GM18873 (cell line): ENCODE results near the gene PLA2G4A.
A peak's percentile ranks its signal among the peaks of the same experiment; 100 is the strongest.

ENCODE experiments used
- ATAC-seq: cut with Tn5 transposase; IDR thresholded peaks from one replicate; pipeline ENCODE4 v1.9.1; 2021; ENCODE audit warnings: mild to moderate bottlenecking, moderate library complexity, moderate number of reproducible peaks; ENCODE audit not compliant: unreplicated experiment, low FRiP score

PLA2G4A gene

DNA sequence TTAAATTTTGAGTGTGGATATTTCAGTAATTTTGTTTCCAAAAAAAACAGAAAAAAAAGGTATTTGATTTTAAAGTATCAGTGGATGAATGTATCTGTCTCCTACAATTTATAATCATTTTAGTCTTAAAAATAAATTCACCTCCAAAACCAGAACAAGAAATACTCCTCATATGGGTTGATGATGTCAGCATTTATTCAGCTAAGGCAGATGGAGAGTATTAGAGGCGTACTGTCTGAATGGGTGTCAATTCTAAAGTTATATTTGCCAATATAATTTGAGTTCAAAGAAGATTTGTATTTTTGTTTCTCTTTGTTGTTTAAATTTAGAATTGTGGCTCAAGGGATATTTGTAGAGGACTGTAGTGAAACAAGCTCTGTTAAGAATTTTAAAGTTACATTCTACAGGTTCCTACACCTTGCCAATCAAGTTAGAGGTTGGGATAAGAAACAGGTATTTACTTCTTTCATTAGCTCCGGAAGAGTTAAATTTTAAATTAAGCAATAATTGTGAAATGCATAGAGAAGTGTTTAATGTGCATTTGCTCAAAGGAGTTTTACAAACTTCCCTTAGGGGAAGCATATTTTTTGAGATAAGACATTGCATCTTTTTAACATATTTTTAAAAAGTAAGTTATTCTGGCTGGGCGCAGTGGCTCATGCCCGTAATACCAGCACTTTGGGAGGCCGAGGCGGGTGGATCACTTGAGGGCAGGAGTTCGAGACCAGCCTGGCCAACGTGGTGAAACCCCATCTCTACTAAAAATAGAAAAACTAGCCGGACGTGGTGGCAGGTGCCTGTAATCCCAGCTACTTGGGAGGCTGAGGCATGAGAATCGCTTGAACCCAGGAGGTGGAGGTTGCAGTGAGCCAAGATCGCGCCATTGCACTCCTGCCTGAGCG lies 1.2 kb downstream of the PLA2G4A start:
- no peak for ATAC-seq

DNA sequence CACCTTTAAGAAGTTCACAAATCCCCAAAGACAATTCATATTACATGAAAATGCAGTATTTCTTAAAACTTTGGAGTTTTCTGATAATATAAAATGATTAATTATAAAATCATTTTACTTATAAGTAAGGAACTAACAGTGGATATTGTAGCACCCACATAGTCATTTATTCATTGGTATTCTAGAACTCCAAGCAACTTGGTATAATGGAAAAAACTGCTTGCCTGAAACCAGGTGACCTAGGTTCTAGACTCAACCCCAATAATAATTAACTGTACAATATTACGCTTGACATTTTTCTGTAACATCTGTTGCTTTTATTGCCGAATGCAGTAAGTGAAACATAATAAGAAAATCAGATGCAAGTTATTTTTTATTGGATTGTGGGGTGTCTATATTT lies 2.4 kb downstream of the PLA2G4A start:
- ATAC-seq, result no peak

DNA sequence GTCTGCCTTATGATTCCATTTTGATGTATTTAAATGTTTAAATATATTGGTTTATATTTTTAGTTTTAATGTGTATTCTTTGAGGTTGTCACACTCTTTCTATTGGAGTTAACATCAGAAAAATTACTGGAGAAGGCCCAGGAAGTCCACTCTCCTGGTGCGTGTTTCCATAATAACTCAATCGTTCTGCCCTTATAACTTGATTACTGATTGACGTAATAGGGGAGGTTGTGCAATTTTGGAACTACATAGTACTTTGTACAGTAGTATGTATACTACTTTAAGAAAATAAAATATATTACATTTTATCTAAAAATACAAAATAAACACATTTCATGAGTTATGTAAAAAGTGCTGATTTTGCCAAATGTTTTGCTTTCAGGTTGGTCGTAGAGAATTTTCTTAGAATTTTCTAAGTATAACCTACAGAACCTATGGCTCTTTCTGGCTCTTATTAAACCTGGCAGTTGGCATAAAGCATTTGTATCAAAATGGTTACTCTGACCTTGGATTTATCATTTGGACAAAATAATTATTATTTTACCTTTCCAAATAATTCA lies 5.7 kb downstream of the PLA2G4A start:
- ATAC-seq, result no peak

DNA sequence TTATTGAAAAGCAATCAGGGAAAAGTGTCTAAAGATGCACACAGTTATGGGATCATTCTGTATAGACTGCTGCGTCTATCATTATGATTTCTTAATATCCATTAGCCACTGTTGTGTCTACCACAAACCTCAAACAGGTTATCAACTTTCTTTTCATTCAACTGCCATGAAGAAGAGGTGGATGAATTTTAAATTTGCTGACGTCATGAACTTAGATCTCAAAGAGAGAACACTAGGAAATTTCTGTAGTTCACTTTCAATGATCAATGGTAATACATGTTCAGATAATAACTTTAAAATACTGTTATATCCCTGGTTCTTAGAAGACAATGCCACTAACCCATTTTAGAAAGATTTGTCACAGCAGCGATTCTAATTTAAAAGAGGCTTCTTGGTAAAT lies 6.7 kb downstream of the PLA2G4A start:
- no peak for ATAC-seq

DNA sequence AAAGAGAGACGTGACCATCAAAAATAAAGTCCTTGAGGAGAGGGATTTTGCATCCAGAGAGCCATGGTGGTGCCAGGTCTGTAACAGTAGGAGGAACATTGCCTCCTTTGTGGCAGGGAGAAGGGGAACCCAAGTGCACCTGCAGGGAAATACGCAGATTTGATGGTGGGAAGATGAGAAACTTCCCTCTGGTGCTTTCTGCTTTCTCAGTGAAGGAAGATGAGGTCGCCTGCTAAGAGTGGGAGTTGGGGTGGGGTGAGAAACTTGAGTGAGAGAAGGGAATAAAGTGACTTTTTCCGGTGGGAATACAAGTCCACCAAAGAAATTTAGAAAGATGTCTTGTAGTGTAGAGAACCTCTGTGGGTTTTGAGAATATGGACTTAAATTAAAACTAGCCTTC lies 9.1 kb downstream of the PLA2G4A start:
- no peak for ATAC-seq

DNA sequence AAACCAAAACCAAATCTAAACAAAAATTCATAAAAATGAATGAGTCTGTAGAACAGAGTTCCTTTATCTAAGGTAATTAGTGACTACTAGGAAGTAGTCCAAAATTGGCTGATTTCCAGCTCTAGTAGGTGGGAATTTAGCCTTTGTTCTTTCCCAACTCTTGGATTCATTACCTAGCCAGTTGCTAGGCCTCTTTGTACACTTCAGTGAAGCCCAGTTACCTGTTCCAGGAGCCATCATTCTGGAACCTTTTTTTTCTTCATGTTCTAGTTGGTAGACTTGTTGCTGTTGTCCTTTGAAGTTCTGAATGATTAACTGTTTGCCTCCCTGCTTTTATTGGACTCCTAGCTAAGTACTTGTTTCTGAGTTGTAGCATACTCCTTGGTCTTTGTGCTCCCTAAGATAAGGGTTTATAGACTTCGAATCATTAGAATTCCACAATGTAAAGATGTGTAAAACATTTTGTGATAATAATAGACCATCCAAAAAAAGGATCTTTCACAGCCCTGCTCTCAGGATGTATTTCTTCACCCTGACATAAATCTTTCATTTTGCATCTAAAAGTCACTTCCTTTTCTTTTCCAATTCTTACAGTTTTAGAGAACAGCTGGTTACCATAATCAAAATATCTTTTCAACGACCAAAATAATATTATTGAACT lies 9.8 kb downstream of the PLA2G4A start:
- no peak for ATAC-seq

DNA sequence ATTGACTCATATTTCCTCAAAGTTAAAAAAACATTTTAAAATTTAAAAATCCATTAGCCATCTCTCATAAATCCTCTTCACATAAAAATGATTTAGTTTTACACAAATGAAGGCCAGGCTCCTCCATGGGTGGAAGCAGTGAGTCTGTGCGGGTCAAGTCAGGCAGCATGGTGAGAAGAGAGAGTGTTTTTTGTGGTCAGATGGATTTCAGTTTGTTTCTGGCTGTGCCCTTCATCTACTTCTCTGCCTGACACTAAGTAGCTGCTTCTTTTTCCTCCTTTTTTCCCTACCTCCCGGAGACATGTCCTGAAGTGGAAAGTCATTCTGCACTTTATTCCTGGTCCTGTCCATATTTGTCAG lies 10.3 kb downstream of the PLA2G4A start:
- no peak for ATAC-seq

DNA sequence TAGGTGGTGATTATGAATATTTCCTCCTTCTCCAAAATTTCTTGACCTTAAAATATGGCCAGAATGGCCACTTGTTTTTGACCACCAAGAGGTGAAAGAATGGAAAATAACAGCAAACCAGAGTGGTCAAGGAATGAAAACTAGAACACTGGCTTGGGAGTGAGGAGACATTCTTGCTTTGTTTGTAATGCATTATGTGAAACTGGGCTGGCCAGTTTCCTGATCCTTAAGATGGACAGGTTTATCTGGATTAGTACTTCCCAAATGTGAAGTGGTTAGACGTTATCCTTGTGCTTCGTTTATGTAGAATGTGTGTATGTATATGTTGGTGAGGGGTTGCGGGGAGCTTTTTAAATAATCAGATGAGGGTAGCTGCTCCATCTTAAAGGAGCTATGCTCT lies 12.8 kb downstream of the PLA2G4A start:
- ATAC-seq, result no peak

DNA sequence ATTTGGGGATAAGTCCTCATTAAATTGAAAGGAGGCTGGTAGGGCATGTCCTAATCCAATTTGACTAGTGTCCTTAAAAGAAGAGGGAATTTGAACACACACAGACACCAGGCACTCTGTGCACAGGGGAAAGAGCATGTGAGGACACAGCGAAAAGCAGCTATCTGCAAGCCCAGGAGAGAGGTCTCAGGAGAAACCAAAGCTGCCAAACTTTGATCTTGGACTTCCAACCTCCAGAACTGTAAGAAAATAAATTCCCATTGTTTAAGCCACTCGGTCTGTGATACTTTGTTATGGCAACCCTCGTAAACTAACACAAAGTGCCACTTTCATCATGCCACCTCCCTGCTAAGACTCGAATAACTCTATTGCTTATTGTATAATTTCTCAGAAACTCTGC lies 13.8 kb downstream of the PLA2G4A start:
- no peak for ATAC-seq

DNA sequence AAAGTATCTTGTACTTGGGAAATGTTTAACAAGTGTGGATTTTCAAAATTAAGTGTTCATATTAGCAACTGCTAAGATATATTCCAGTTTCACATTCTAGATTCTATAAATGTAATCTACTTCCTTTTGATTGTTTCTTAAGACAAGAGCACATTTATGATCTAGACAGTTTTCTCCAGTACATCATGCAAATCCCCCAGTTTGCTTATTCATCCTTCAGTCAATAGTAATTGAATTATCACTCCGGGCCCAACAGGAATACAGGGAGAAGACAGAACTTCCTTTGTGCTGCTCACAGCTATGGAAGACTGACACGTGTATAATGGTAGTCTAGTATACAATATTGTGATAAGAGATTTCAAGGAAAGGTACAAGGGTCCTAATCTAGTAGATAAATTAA lies 14.5 kb downstream of the PLA2G4A start:
- no peak for ATAC-seq

DNA sequence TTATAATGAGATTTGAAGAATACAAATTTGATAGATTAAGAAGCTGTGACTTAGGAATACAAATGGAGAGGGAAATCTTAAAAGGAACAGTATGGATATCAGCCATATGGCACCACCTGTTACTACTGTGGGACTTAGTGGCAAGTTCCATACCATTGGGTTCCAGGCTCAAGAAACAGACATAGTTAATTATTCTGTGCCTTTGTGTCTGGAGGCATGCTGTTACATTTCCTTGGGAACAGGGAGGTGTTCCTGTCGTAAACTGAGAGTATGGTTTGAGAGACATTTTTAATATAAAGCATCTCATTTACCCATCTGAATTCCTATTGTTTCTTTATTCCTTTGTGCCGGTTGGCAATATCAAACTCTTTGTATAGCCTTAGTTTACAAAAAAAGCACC lies 15.2 kb downstream of the PLA2G4A start:
- no peak for ATAC-seq

DNA sequence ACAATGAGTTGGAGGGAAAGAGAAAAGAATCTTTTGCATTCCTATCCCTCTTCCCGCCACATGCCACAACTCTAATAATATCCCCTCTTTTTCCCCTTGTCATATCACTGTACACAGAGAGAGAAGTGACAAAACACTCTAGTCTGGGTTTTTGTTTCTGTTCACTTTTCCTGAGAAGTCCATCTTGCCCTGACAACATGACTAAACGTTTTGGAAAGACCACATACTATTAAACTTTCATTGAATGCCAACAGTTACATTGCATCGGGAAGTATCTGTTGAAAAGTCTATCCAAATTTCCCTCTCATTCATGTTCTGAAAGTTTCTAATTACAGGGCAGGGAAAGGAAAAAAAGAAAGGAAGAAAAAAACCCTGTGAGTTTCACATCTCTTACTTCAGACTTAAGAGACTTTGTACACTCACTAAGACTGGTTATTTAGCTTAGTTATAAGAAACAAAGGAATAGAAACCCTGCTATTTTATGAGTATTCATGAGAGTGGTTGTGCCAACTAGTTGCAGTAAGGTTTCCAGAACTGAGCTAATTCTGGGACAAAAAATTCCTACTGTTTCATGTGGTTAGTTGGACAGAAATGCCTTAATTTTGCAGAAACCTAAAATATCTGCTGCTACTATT lies 16.9 kb downstream of the PLA2G4A start:
- ATAC-seq, result no peak

DNA sequence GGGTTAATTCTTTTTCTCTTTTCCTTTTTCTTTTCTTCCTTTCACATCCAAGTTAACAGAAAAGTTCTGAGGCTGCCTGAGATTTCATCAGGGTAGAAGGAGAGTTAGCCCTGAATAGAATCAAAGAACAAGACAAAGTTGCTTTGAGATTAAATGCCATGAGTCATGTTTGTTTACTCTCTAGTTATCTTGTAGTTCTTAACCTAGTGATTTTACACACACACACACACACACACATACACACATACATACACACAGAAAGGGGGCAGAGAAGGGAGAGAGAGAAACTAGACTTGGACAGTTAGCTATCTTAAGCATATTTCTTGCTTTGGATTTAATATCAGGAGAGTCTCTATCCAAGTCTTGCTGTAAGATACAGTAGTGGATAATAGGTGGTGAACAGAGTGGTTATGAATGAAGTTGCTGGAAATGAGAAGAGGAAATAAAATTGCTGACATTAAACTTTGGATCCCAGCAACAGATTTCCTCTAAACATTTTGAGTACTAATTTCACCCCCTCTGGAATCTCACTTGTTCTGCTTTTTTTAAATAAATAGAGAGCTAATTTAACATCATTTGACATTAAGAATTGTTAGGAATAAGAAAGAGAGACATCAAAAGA lies 19.9 kb downstream of the PLA2G4A start:
- ATAC-seq, result no peak

DNA sequence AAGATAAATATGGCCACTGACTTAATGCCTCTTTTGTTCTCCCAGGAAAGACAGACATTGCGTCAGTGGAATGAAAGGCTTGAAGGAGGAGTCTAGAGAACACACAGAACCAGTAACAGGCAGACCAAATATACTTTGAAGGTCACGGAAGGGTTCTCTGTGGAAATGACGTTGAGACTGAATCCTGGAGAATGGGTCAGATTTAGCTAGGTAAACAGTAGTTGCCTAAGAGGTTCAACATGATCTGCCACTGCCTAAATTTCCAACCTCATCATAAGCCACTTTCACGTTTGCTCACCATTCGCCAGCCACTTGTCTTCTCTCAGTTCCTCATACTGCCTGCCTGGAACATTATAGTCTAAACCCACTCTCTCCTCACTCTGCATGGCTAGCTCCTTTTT lies 20.5 kb downstream of the PLA2G4A start:
- ATAC-seq, result peak; percentile 95

DNA sequence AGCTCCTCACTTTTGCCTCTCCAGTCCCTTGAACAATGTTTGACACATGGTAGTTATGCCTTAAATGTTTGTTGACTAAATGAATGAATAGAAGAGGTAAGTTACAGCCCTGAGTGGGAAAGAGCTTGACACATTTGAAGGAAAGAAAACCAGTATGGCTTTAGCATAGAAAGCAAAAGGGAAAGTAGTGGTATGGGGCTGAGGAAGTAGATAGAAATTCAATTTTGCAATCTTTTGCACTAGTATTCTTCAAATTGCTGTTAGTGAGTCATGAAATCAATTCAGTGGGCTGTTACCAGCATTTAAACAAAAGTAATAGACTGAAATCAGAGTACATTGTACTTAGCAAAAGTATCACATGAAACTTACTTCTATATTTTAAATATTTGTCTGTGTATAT lies 21.1 kb downstream of the PLA2G4A start:
- ATAC-seq, result peak; percentile 29

DNA sequence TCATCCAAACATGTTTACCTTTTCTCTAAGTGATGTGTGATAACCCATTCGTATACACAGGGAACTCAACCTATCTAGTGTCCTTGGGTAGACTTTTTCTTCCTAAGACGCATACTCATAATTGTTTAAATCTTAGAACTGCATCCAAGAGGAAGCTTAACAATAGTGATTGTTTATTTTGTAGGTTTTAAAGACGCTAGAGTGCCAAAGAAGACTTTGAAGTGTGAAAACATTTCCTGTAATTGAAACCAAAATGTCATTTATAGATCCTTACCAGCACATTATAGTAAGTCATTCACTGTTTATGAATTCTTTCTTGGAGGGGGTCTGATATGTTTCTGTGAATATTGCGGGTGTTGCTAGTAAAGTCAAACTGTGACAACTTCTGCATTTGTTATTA lies 25.4 kb downstream of the PLA2G4A start:
- no peak for ATAC-seq

DNA sequence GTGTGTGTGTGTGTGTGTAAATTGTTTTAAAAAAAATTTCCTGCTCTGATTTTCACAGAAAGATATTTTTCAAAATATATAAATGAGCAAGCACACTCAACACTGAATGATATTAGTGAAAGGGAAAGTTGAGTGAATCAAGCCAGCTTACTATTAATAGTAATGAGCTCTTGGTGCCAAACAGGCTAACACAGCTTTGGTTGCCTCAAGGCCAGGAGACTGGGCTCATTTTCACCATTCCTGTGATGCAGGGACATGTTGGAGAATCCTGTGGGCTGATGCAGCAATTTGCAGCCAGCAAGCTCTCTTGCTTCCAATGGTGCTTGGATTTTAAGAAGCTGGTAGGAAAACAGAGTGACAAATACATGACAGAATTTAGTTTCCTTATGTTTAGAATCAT lies 30.2 kb downstream of the PLA2G4A start:
- ATAC-seq, result no peak

DNA sequence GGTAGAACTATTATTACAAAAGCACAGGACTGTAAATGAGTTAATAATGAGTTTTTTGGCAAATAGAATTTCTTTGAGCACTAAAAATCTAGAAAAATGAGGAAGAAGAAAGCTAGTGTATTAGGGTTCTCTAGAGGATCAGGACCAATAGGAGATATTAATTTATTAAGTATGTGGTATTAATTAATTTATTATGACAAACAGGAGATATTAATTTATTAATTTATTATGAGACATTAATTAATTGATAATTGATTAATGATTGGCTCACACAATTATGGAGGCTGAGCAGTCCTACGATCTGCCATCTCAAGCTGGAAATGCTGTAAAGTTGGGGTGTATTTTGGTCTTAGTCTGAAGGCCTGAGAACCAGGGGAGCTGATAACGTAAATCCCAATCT lies 31.2 kb downstream of the PLA2G4A start:
- no peak for ATAC-seq

DNA sequence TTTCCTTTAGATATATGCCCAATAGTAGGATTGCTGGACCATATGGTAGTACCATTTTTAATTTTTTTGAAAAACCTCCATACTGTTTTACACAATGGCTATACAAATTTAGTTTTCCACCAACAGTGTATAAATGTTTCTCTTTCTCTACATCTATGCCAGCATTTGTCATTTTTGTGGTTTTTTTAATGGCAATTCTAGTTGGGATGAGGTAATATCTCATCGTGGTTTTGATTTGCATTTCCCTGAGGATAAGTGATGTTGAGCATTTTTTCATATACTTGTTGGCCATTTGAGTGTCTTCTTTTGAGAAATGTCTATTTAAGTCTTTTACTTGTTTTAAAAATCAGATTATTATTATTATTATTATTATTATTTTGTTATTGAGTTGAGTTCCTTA lies 35.5 kb downstream of the PLA2G4A start:
- no peak for ATAC-seq

DNA sequence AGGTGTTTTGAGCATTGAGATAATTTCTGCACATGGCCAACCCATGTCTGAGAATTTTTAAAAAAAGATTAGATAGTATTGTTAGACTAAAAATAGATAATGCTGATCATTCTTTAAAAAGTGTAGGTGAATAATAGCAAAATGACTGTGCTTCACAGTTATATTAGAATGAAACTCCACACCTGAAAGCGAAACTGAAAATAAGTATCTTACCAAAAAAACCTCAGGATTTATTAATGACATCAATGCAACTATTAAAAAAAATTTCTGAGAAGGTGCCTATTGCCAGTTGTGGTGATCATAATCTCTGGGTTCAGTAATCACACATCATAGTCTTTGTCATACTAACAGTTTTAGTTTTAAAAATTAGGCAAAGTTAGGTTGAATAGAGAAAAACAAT lies 36.5 kb downstream of the PLA2G4A start:
- ATAC-seq, result peak; percentile 73

DNA sequence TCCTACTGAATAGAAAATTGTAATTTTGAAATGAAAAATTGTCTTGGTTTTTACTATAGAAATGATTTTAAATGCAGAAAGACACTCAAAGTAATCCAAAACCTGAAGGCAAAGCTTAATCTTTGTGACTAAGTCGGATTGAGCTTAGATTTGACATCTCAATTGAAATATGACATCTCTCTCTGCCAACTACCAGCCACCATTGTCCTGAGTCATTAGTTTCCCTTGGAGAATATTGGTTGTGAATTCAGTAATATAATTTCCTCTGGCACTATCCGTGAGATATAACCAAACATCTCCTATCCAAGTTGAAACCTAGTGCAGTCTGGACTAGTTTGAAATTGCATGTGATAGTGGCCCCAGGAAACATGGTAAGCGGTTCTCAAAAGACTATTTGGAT lies 37.1 kb downstream of the PLA2G4A start:
- ATAC-seq, result no peak
